OCI-M2 (cell line): Measurements from ENCODE around the gene GUCA1A.
"Not testable (repeated sequence)": the region's sequence is repeated elsewhere in the genome, so short reads cannot be mapped to it uniquely, and the experiment has no call there.

ENCODE experiments used
- DNase-seq: peaks from one replicate; lab custom pipeline; 2025; ENCODE audit not compliant: unreplicated experiment; lab: John Stamatoyannopoulos, UW

GUCA1A gene

GRCh38 chr6:42202131-42202915 lies 29.2 kb downstream of the GUCA1A start:
- DNase-seq, result not testable (repeated sequence)

GRCh38 chr6:42203183-42203582 lies 30.0 kb downstream of the GUCA1A start:
- no peak for DNase-seq

GRCh38 chr6:42204768-42205282 lies 31.7 kb downstream of the GUCA1A start:
- no peak for DNase-seq

- DNase-seq, result not testable (repeated sequence)
Observed at GRCh38 chr6:42207559-42207958, 34.4 kb downstream of the GUCA1A start.

- no peak for DNase-seq
Observed at GRCh38 chr6:42210551-42210950, 37.4 kb downstream of the GUCA1A start.

GRCh38 chr6:42211726-42212125 lies 38.6 kb downstream of the GUCA1A start:
- no peak for DNase-seq

GRCh38 chr6:42212442-42212841 lies 39.3 kb downstream of the GUCA1A start:
- DNase-seq, result no peak

- DNase-seq, result not testable (repeated sequence)
Observed at GRCh38 chr6:42216495-42216894, 43.3 kb downstream of the GUCA1A start.

- DNase-seq, result no peak
Observed at GRCh38 chr6:42217157-42217518, 44.0 kb downstream of the GUCA1A start.

GRCh38 chr6:42217519-42218367 lies 44.6 kb downstream of the GUCA1A start, which contains the start of gene MRPS10:
MRPS10 (minus strand) TSS chr6:42217861; CDS start chr6:42217849, 12 bp downstream.
- peak; percentile 71 for DNase-seq

- no peak for DNase-seq
Observed at GRCh38 chr6:42220807-42221206, 47.6 kb downstream of the GUCA1A start.

GRCh38 chr6:42221546-42221945 lies 48.4 kb downstream of the GUCA1A start:
- DNase-seq, result no peak

- DNase-seq, result no peak
Observed at GRCh38 chr6:42222448-42222847, 49.3 kb downstream of the GUCA1A start.

GRCh38 chr6:42224222-42225028 lies 51.3 kb downstream of the GUCA1A start:
- no peak for DNase-seq

GRCh38 chr6:42225029-42225339 lies 51.8 kb downstream of the GUCA1A start:
- DNase-seq, result no peak

GRCh38 chr6:42225419-42225818 lies 52.3 kb downstream of the GUCA1A start:
- DNase-seq, result no peak

GRCh38 chr6:42226161-42226611 lies 53.0 kb downstream of the GUCA1A start:
- no peak for DNase-seq

GRCh38 chr6:42226645-42227143 lies 53.5 kb downstream of the GUCA1A start:
- no peak for DNase-seq

- DNase-seq, result no peak
Observed at GRCh38 chr6:42227173-42227850, 54.1 kb downstream of the GUCA1A start.

- DNase-seq, result no peak
Observed at GRCh38 chr6:42228305-42228704, 55.1 kb downstream of the GUCA1A start.
